Measurements from ENCODE around the gene TTC28.

GRCh38 chr22:28017558-28017820, 662.2 kb downstream of the TTC28 start:
- no peak for TF ChIP-seq CTCF (IDR thresholded peaks at IDR 0.05; ENCODE audit: insufficient read depth, low read length, poor library complexity, severe bottlenecking)
- TF ChIP-seq EZH2phosphoT487 (conservative IDR thresholded peaks at IDR 0.05; ENCODE audit: low read length): no peak

Data from SU-DHL-6 (cell line).